Brain microvascular endothelial cell (primary cell): ENCODE measurements around the gene GALNTL6.

Source experiments
- DNase-seq: peaks from one replicate; pipeline ENCODE4 v3.0.0-alpha.2; 2020
- H3K27ac ChIP-seq: fragments of 250-450 bp; sonication (Bioruptor Pico); 2 replicates; pipeline ENCODE4 v1.5.1; 2020; ENCODE audit warnings: mild to moderate bottlenecking, moderate library complexity
- H3K27me3 ChIP-seq: fragments of 250-450 bp; sonication (Bioruptor Pico); replicated peaks from 2 replicates; pipeline ENCODE4 v1.5.1; 2020; ENCODE audit warnings: mild to moderate bottlenecking
- H3K36me3 ChIP-seq: fragments of 250-450 bp; sonication (Bioruptor Pico); replicated peaks from 2 replicates; pipeline ENCODE4 v1.5.1; 2020; ENCODE audit warnings: mild to moderate bottlenecking
- H3K4me3 ChIP-seq: 2 replicates; pipeline ENCODE4 v1.5.1; 2011; ENCODE audit warnings: low read depth, mild to moderate bottlenecking, control low read depth, low read length, moderate library complexity
- in situ Hi-C: cut with HindIII; loops from 2 replicates; pipeline ENCODE4 v1.10.0; 2017; ENCODE audit warnings: low sequenced_read_pairs, low pct_ligation_motif_present
- TF ChIP-seq, protein P1 (sequence below): IDR thresholded peaks from 2 replicates; pipeline ENCODE4 v1.5.1; 2011; ENCODE audit warnings: low read depth, mild to moderate bottlenecking, moderate library complexity, low read length, control low read depth, inconsistent platforms; ENCODE audit errors: missing control alignments

The GALNTL6 gene

DNA sequence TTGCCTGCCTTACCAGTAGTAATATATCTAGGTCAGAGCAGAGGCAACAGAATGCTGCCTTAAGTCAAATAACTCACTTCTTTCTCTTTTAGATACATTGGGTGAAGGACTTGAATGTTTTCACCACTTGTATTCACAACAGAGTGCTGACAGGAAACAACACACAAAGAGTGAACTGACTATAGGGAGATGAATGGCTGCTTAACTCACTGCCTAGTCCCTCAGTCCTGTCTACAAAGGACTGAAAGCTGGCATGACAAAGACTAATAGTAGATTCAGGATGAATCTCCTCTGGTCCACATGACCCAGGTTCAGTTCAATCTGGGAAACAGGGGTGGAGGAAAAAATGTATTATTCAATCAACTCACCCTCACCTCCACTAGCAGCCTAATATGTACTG, 134.2 kb downstream of the GALNTL6 start:
- H3K36me3 ChIP-seq: no peaks in the 10 kb centered on the region
- H3K4me3 ChIP-seq: no peak overlapping the region
- in situ Hi-C loops: no loop called here
- no peak for DNase-seq
- TF ChIP-seq, protein P1, sequence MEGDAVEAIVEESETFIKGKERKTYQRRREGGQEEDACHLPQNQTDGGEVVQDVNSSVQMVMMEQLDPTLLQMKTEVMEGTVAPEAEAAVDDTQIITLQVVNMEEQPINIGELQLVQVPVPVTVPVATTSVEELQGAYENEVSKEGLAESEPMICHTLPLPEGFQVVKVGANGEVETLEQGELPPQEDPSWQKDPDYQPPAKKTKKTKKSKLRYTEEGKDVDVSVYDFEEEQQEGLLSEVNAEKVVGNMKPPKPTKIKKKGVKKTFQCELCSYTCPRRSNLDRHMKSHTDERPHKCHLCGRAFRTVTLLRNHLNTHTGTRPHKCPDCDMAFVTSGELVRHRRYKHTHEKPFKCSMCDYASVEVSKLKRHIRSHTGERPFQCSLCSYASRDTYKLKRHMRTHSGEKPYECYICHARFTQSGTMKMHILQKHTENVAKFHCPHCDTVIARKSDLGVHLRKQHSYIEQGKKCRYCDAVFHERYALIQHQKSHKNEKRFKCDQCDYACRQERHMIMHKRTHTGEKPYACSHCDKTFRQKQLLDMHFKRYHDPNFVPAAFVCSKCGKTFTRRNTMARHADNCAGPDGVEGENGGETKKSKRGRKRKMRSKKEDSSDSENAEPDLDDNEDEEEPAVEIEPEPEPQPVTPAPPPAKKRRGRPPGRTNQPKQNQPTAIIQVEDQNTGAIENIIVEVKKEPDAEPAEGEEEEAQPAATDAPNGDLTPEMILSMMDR: no peak
- H3K27ac ChIP-seq: no peak overlapping the region
- H3K27me3 ChIP-seq: no peaks in the 10 kb centered on the region

- TF ChIP-seq, protein P1: no peak
- no peak for DNase-seq
- no peaks in the 10 kb centered on the region for H3K36me3 ChIP-seq
- no peaks in the 10 kb centered on the region for H3K27me3 ChIP-seq
- H3K27ac ChIP-seq: no peak overlapping the region
- H3K4me3 ChIP-seq: no peak overlapping the region
- in situ Hi-C loops: no loop called here
Measured at GRCh38 chr4:171948038-171948437, 134.8 kb downstream of the GALNTL6 start.

DNA sequence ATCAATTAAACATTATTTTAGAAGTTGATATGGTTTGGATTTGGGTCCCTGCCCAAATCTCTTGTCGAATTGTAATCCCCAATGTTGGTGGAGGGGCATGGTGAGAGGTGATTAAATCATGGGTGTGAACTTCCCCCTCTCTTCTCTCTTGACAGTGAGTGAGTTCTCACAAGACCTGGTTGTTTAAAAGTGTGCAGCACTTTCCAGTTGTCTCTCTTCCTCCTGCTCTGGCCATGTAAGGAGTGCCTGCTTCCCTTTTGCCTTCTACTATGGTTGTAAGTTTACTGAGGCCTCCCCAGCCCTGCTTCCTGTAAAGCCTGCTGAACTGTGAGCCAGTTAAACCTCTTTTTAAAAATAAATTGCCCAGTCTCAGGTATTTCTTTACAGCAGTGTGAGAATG, 141.4 kb downstream of the GALNTL6 start:
- DNase-seq: no peak

GRCh38 chr4:171956678-171957077, 143.5 kb downstream of the GALNTL6 start:
- no peak for DNase-seq
- TF ChIP-seq, protein P1: no peak
- H3K4me3 ChIP-seq: no peak overlapping the region
- no peak overlapping the region for H3K27ac ChIP-seq
- H3K27me3 ChIP-seq: no peaks in the 10 kb centered on the region
- no peaks in the 10 kb centered on the region for H3K36me3 ChIP-seq
- in situ Hi-C loops: no loop called here

More for the DNA sequence above, 141.4 kb downstream of the GALNTL6 start:
- H3K4me3 ChIP-seq: no peak overlapping the region
- in situ Hi-C loops: no loop called here
- H3K36me3 ChIP-seq: no peaks in the 10 kb centered on the region
- H3K27me3 ChIP-seq: no peaks in the 10 kb centered on the region
- TF ChIP-seq, protein P1: no peak
- no peak overlapping the region for H3K27ac ChIP-seq

DNA sequence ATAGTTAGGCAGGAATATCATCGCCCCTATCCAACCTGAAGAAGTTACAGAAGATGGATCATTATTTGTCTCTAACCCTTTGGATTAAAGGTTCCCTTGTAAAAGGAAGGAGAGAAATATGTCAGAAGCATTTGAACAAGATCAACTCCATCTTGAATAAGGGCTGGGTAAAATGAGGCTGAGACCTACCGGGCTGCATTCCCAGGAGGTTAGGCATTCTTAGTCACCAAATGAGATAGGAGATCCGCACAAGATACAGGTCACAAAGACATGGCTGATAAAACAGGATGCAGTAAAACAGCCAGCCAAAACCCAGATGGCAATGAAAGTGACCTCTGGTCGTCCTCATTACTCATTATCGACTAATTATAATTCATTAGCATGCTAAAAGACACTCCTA, 148.9 kb downstream of the GALNTL6 start:
- H3K36me3 ChIP-seq: no peaks in the 10 kb centered on the region
- no peak for DNase-seq
- H3K27me3 ChIP-seq: no peaks in the 10 kb centered on the region
- in situ Hi-C loops: no loop called here
- TF ChIP-seq, protein P1: no peak
- no peak overlapping the region for H3K4me3 ChIP-seq
- no peak overlapping the region for H3K27ac ChIP-seq

- in situ Hi-C loops: no loop called here
- Histone ChIP-seq H3K36me3 (no peaks in the 10 kb centered on the region), H3K27ac (no peak overlapping the region), H3K4me3 (no peak overlapping the region), H3K27me3 (no peaks in the 10 kb centered on the region)
- TF ChIP-seq, protein P1: no peak
- DNase-seq: no peak
Measured at GRCh38 chr4:171966356-171966755, 153.2 kb downstream of the GALNTL6 start.
